Body of pancreas (tissue), 4 donors: ENCODE data around the gene CKS1B.

ENCODE experiments used
- POLR2A ChIP-seq, 3 donors: fragments of 450-650 bp; IDR thresholded peaks; one replicate each; pipeline ENCODE4 v1.6.1; 2016; ENCODE audit warnings: antibody characterized with exemption in 3 of 3, mild to moderate bottlenecking in 2 of 3
- TF ChIP-seq, protein P1 (sequence below), 7 experiments: fragments of 450-650 bp in 4 of 7; fragments of 200-600 bp in 3 of 7; sonication (generic) in 3 of 7; IDR thresholded peaks; one replicate each; pipeline ENCODE4 v1.5.1; 2016 to 2019; ENCODE audit warnings: antibody characterized with exemption in 7 of 7

DNA sequence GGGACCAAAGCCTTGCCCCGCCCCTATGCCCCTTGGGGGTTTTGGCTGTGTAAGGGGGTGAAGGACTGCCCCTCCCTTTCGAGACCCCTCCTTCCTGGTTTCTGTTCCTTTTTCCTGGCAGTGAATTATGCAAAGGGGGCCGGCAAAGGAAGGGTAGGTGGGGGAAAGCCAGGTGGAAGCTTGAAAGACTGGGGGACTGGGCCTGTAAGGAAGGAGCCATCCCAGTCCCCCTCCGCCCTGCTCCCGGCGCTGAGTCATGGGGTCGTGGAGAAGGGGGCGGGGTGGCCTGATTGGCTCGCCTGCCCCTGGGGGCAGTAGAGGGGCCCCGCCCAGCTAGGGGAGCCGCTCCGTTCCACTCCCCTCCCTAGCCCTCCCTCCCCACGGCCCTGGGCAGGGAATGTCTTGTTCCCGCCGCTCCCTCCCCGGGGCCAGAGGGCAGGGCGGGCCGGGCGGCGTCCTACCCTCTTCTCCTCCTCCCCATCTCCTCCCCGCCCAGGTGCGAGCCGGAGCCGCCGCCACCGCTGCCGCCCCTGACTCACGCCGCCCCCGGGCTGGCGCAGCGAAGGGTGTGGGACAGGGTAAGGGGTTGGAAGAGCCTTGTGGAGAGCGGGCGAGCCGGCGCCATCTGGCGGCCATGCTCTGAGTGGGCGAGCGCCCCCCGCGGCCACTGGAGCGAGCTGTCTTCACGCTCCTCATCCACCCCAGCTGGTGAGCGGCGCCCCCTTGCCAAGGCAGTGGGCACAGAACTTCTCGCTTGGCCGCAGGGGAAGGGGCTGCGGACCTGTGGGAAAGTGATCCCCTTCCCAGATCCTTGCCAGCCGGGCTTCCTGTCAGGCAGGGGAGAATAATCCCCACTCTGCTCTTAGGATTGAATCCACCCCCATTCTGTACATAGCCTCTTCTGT, 42.8 kb downstream of the CKS1B start:
- TF ChIP-seq, protein P1, sequence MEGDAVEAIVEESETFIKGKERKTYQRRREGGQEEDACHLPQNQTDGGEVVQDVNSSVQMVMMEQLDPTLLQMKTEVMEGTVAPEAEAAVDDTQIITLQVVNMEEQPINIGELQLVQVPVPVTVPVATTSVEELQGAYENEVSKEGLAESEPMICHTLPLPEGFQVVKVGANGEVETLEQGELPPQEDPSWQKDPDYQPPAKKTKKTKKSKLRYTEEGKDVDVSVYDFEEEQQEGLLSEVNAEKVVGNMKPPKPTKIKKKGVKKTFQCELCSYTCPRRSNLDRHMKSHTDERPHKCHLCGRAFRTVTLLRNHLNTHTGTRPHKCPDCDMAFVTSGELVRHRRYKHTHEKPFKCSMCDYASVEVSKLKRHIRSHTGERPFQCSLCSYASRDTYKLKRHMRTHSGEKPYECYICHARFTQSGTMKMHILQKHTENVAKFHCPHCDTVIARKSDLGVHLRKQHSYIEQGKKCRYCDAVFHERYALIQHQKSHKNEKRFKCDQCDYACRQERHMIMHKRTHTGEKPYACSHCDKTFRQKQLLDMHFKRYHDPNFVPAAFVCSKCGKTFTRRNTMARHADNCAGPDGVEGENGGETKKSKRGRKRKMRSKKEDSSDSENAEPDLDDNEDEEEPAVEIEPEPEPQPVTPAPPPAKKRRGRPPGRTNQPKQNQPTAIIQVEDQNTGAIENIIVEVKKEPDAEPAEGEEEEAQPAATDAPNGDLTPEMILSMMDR (IDR thresholded peaks at IDR 0.05), result peak; percentile 97 to 100 (median 100)
- TF ChIP-seq POLR2A (IDR thresholded peaks at IDR 0.05), result peak; percentile 14 to 32 (median 27)
